NCI-H1092 (cell line): ENCODE measurements around the gene JAM3.
A peak's percentile ranks its signal among the peaks of the same experiment; 100 is the strongest.

ENCODE experiments used
- DNase-seq: peaks from one replicate; lab custom pipeline; 2025; lab: John Stamatoyannopoulos, UW

JAM3 gene

DNA sequence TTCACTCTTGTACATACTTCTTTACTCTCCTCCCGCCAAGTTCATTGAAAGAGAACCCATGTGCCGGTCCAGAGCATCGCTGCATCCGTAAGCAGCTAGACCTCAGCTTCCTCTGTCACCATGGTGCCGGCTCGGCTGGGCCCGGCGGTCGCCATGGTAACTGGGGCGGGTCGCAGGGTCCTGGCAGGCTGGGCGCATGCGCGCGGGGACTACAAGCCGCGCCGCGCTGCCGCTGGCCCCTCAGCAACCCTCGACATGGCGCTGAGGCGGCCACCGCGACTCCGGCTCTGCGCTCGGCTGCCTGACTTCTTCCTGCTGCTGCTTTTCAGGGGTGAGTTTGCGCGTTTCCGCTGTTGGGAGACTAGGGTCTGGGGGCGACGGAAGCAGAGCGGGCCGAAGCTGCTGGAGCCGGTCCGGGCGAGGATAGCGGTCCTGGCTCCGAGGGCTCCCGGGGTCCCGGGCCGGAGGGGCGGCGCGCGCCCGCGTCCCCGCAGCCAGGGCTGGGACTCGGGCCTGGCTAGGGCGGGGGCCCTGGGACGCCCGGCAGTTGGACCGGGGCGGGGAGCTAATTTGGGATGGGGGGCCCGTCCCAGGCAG lies at the start of gene JAM3:
Gene JAM3 (plus strand): TSS at position 244 of the 597 bp plus-strand sequence. CDS start 12 bp downstream, at position 256.
- DNase-seq = peak; percentile 96

DNA sequence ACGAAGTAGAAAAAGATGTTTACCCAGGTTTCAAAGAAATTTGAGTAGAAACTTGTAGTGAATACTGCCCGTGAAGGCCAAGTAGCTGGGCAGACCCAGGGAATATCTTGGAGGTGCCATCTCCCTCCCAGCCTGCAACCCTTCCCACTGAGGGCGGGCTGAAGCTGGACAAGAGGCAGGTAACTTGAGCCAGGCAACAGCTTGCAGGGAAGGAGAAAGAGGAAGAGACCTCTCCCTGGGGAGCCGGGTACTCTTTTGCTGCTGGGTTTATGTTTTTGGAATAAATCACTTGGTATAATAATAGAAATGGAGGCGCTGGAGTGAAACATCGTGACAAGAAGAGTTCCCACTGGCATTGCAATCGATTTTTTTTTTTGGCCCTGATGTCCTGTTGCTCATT lies 49.4 kb upstream of the JAM3 start:
- DNase-seq = peak; percentile 55

- no peak for DNase-seq
Observed at GRCh38 chr11:134020598-134020997, 48.3 kb upstream of the JAM3 start.

DNA sequence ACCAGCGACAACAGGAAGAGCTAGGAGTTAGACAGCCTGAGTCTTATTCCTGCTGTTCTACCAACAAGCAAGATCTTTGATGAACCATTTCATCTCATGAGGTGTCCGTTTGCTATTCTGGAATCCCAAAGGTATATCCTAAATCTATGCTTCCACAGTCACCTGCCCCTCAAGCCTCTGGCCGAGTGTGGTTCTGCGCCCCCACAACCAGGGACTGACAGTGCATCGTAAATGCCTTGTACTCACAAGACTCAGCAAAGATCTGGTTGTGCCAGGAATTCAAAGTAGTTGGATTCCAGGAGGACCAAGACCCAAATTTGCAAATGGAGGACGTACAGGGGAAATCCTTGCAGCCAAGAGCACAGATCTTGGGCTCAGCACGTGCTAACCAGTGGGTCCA lies 47.5 kb upstream of the JAM3 start:
- no peak for DNase-seq

- no peak for DNase-seq
Observed at GRCh38 chr11:134022748-134023147, 46.1 kb upstream of the JAM3 start.

DNA sequence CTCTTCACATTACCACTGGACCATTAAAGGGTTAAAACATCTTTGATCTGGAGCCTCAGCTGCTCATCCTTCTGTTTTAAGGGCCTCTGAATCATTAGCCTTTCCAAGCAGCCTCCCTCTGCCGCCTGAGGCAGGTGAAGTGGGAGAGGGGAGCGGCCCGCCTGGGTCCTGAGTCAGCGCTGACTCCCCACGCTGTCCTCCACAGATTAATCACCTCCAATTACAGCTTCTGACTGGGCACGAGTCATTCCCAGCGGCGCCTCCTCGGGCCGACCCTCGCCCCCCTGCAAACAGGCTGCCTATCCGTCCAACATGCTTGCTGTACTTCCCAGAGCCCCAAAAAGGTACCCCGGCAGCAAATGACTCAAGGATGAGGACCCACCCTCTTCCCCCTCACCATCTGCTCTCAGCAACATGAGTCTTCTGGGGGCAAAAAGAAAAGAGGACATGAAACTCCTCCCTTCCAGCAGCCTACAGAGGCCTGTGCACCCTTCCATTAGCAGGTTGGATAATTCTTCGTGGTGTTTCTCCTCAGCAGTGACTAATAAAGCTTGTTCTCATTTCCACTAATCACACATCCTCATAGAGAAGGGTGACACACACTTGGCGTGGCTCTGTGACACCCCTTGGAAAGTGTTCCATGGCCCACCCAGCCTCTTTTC lies 44.3 kb upstream of the JAM3 start:
- no peak for DNase-seq

- no peak for DNase-seq
Observed at GRCh38 chr11:134025082-134025429, 43.8 kb upstream of the JAM3 start.

GRCh38 chr11:134026655-134027343 lies 42.1 kb upstream of the JAM3 start:
- DNase-seq = peak; percentile 79

DNA sequence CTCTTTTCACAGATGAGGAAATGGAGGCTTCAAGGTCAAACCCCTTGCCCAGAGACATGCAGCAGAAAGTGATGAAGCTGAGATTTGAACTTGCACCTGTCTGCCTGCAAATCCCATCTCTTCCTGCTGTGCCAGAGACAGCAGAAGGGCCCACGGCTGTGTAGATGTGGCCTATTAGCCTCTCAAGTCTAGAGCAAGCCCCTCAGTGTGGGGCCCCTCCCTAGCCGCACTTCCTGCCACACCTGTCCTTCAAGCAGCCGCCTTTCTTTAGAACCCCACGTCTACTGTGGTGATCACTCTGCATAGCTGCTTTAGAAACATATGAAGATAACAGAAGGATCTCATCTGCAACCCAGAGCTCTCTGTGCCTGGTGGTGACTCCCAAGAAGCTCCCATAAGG lies 41.2 kb upstream of the JAM3 start:
- DNase-seq = no peak

GRCh38 chr11:134028368-134028920 lies 40.4 kb upstream of the JAM3 start:
- no peak for DNase-seq

- no peak for DNase-seq
Observed at GRCh38 chr11:134030853-134031252, 38.0 kb upstream of the JAM3 start.

DNA sequence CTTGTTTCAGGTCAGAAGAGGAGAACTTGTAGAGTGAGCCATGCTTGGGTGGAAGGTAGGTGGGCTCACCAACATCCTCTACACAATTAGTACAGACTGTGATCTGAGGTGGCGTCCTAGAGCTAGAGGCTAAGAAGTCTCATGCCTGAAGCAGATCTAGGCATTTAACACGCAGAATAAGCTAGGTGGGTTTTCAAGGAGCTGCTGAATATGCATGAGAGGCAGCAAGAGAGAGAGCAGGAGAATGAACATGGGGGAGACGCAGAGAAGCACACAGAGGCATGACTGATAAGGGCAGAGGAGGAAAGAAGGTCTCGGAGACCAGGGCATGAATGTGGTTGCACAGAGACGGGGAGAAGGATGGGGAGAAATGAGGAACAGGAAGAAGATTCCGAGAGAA lies 36.8 kb upstream of the JAM3 start:
- DNase-seq = no peak

DNA sequence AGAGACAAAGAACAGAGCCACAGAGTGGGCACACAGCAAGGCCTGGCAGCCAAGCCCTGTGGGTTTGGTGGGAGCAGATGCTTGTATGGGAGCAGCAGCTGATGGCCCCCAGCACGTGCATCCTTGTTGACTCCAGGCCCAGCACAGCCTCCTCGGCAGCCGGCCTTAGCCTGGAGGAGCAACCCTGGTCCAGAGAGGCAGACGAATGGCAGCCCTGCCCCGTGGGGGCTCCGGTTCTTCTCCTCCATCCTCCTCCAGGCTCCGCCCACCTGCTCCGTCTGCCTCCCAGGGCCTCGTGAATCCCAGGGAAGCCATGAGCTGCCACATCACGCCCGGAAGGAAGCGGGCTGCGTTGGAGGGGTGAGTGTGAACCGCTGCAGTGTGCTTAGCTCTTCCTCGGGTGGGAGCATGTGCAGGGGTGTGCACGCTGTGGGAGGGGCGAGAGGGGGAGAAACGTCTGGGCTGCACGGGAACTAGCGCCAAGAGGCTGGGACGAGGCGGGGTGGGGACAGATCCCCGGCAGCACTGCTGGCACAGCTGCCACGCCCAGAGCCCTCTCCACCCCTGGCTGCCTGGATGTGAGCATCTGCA lies 36.3 kb upstream of the JAM3 start:
- peak; percentile 39 for DNase-seq

- no peak for DNase-seq
Observed at GRCh38 chr11:134033276-134033675, 35.6 kb upstream of the JAM3 start.

- peak; percentile 98 for DNase-seq
Observed at GRCh38 chr11:134033696-134034491, 35.0 kb upstream of the JAM3 start.

GRCh38 chr11:134034496-134035381 lies 34.1 kb upstream of the JAM3 start:
- peak; percentile 92 for DNase-seq

DNA sequence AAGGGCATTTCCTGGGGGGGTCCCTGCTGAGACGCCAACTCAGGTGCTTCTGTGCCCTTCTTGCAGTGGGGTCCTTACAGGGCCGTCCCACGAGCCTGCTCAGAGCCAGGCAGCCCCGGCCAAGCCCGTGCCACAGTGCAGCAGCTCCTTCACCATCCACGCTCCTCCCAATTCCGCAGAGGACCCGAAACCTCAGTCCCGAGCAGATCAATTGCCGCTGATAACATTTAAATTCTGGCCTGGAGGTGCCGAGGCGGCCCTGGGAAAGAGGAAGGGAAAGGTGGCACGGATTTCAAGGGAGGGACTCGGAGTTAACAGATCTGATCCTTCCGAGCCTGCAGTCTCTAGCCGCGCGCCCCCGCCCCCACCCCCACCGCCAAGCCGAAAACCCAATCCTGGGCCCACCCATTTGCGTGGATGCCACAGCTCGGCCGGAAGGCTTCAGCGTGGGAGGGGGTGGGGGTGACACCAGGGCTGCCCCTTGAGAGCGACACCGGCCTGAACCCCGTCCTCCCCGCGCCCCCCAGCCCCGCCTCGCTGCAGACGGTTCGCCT lies 32.3 kb upstream of the JAM3 start:
- DNase-seq = no peak

GRCh38 chr11:134037046-134037908 lies 31.6 kb upstream of the JAM3 start:
- peak; percentile 38 for DNase-seq

DNA sequence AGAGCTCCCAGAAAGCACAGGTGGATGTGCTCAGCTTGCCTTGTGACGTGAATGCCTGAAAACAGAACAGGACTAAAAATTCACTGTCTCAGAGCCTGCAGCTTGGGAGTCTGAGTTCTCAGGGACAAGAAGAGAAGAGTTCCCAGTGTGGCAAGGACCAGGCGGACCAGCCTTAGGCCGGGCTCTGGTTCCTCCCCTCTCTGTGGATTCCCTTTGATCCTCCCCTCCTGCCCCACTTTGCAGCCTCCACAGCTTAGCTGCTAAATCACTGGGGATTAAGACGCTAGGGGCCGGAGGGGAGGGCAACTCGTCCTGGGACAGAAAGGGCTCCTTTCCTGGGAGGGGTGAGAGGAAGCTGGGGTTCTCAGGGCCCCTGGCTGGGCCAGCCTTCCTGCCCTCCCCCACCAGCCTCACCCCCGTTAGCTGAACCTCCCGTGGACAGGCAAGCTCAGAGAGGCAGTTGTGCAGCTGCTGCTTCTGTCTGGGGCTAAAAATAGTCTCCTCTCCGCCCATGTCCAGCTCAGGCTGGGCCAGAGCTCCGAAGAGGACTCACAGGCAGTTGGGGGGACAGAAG lies 29.9 kb upstream of the JAM3 start:
- DNase-seq = no peak
